ENCODE data around the gene NCF4.

Gene NCF4

DNA sequence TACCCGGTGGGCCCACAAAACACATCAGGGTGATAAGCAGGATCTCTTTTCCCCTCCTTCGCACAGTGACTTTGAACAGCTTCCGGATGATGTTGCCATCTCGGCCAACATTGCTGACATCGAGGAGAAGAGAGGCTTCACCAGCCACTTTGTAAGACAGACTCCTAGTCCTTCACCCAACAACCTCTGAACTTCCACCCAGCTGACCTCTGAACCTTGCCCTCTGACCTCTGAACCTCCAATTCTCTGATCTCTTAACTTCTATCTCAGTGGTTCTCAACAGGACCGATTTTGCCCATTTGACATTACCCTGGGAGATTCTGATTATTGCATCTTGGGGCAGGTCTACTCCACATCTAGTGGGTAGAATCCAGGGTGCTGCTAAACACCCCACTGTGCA is 3.2 kb downstream of the NCF4 start:
- no peaks in the 10 kb centered on the region for H3K27me3 ChIP-seq
- H3K4me3 ChIP-seq (ENCODE audit: low read depth, low read length): no peak overlapping the region
- DNase-seq: no peak
- no peaks in the 10 kb centered on the region for H3K9me3 ChIP-seq
- TF ChIP-seq, protein P1, sequence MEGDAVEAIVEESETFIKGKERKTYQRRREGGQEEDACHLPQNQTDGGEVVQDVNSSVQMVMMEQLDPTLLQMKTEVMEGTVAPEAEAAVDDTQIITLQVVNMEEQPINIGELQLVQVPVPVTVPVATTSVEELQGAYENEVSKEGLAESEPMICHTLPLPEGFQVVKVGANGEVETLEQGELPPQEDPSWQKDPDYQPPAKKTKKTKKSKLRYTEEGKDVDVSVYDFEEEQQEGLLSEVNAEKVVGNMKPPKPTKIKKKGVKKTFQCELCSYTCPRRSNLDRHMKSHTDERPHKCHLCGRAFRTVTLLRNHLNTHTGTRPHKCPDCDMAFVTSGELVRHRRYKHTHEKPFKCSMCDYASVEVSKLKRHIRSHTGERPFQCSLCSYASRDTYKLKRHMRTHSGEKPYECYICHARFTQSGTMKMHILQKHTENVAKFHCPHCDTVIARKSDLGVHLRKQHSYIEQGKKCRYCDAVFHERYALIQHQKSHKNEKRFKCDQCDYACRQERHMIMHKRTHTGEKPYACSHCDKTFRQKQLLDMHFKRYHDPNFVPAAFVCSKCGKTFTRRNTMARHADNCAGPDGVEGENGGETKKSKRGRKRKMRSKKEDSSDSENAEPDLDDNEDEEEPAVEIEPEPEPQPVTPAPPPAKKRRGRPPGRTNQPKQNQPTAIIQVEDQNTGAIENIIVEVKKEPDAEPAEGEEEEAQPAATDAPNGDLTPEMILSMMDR (IDR thresholded peaks at IDR 0.05; ENCODE audit: low read depth, low read length): no peak
- H3K36me3 ChIP-seq: no peaks in the 10 kb centered on the region
- H3K4me1 ChIP-seq: no peaks in the 10 kb centered on the region

DNA sequence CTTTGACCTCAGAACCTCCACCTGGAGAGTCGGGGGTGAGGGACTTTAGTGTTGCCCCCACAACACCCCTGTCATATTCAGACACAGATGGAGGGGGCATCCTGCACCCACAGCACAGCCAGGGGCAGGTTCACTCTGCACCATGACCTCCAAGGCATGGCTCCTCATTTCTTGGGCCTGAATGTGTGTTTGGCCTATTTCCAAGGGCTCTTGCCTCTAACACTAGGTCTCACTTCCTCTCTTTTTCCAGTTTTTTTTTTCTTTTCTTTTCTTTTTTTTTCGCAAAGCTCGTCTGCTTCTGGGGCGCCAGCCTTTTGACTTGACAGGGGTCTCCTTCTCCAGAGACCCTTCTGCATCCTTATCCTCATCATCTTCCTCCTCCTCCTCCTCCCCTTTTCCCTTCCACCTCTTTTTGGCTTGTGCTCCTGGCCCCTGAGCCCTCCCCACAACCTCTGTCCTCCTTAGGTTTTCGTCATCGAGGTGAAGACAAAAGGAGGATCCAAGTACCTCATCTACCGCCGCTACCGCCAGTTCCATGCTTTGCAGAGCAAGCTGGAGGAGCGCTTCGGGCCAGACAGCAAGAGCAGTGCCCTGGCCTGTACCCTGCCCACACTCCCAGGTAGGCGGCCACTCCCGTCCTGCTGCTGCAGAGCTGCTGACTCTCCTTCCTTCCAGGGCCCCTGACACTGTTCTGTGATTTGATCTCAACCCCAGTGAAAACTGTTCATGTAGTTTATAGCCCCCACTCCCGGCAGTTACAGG is 3.8 kb downstream of the NCF4 start:
- H3K4me3 ChIP-seq (ENCODE audit: low read depth, low read length): no peak overlapping the region
- no peaks in the 10 kb centered on the region for H3K4me1 ChIP-seq
- TF ChIP-seq, protein P1 (IDR thresholded peaks at IDR 0.05; ENCODE audit: low read depth, low read length): no peak
- no peaks in the 10 kb centered on the region for H3K9me3 ChIP-seq
- DNase-seq: no peak
- no peaks in the 10 kb centered on the region for H3K36me3 ChIP-seq
- no peaks in the 10 kb centered on the region for H3K27me3 ChIP-seq

DNA sequence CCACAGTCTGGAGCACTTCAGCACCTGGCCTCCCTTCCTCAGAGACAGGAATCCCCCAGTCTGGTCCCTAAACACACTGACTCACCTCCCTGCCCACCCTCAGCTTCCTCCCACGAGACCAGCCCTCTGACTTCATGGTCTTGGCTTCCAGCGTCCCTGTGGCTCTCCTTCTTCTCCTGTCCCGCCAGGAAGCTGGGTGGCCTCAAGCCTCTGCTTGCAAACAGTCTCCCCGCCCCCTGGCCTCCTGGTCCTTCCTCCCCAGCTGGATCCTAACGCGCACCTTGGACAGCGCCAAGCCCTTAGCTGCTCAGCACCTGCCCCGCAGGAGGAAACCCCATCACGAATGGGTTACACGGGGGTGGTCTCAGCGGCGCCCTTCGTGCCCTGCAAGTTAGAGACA is 4.5 kb downstream of the NCF4 start:
- no peaks in the 10 kb centered on the region for H3K36me3 ChIP-seq

DNA sequence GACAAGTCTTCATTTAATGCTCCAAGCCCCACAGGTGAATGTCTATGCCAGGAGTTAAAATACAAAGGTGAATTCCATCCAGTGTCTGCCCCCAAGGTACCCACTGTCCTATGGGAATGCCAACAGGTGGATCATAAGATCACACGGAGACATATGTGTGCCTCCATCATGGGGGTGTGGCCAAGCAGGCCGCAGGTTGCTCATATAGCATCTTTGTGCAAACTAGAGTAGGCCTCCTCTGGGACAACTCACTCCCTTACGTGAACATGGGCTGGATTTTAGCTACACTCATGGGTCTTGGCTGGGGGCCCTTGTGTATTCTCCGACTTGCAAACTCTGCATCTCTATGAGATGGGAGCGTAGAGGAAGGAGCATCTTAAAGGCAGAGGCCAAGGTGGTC is 6.9 kb downstream of the NCF4 start:
- Histone ChIP-seq H3K4me3 (ENCODE audit: low read depth, low read length) (no peak overlapping the region), H3K27me3 (peaks cover 3% of the 10 kb centered on the region; the same call in 1 of the 2 replicates), H3K4me1 (no peaks in the 10 kb centered on the region; the same call in 1 of the 2 replicates), H3K36me3 (no peaks in the 10 kb centered on the region), H3K9me3 (no peaks in the 10 kb centered on the region)
- TF ChIP-seq, protein P1 (IDR thresholded peaks at IDR 0.05; ENCODE audit: low read depth, low read length): no peak
- DNase-seq: no peak

More for the DNA sequence above, 4.5 kb downstream of the NCF4 start:
- TF ChIP-seq, protein P1 (IDR thresholded peaks at IDR 0.05; ENCODE audit: low read depth, low read length): no peak
- Histone ChIP-seq H3K9me3 (no peaks in the 10 kb centered on the region), H3K27me3 (no peaks in the 10 kb centered on the region), H3K4me1 (no peaks in the 10 kb centered on the region; the same call in 1 of the 2 replicates), H3K4me3 (ENCODE audit: low read depth, low read length) (no peak overlapping the region)
- DNase-seq: no peak

DNA sequence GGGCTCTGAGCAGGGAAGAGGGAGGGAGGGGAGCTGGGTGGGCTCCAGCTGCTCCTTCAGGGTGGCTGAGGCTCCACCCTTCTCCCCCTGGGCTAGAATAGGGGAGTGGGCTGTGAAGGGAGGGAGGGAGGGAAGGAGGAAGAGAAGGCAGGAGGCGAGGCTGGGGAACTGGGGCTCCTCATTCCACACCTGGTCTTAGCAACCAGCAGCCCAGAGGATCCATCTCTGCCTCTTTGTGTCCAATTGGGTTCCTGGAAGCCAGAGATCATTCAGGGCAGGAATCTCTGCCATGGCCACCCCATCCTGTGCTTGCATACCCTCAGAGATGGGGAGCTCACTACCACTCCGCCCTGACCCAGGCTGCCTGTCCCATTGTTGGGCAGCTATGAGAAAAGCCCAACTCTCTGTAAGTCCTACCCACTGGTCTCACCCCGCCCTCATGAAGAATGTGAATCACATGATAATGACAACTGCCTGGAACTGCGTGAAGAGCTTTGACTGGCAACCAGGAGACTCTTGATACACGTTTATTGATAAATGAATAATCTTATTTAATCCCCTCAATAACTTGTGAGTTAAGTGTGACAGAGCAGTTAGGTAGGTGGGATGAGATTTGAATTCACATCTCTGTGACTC is 7.9 kb downstream of the NCF4 start:
- Histone ChIP-seq H3K4me1 (no peaks in the 10 kb centered on the region; the same call in 1 of the 2 replicates), H3K27me3 (peaks cover 3% of the 10 kb centered on the region; the same call in 1 of the 2 replicates), H3K36me3 (no peaks in the 10 kb centered on the region), H3K9me3 (no peaks in the 10 kb centered on the region), H3K4me3 (ENCODE audit: low read depth, low read length) (no peak overlapping the region)
- TF ChIP-seq, protein P1 (IDR thresholded peaks at IDR 0.05; ENCODE audit: low read depth, low read length): no peak
- DNase-seq: no peak

DNA sequence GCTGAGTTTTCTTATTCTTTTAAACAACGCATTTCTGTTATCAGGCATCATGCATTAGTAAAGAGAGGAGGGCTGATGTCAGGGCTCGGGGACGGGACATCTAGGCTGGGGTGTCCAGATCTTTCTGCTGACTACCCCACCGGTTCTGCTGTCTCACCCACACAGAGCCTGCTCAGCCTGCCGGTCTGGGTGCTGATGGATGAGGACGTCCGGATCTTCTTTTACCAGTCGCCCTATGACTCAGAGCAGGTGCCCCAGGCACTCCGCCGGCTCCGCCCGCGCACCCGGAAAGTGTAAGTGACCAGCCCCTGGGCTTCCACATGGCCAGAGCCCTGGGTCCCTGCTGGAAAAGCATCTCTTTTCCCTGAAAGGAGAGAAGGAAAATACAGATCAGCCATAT is 9.4 kb downstream of the NCF4 start:
- H3K27me3 ChIP-seq: peaks cover 3% of the 10 kb centered on the region; the same call in 1 of the 2 replicates
- H3K9me3 ChIP-seq: no peaks in the 10 kb centered on the region
- no peaks in the 10 kb centered on the region; the same call in 1 of the 2 replicates for H3K4me1 ChIP-seq
- TF ChIP-seq, protein P1 (IDR thresholded peaks at IDR 0.05; ENCODE audit: low read depth, low read length): no peak
- H3K36me3 ChIP-seq: no peaks in the 10 kb centered on the region
- H3K4me3 ChIP-seq (ENCODE audit: low read depth, low read length): no peak overlapping the region
- DNase-seq: peak; percentile 60
